Measurements from ENCODE around the gene COL1A2.

GRCh38 chr7:94393246-94394108 lies 1.2 kb upstream of the COL1A2 start:
- TF ChIP-seq EZH2 (IDR thresholded peaks at IDR 0.05) (no peak), CTCF (IDR thresholded peaks at IDR 0.05) (no peak), EZH2phosphoT487 (IDR thresholded peaks at IDR 0.05) (no peak)
